ENCODE results near the gene XPR1.

Gene XPR1

DNA sequence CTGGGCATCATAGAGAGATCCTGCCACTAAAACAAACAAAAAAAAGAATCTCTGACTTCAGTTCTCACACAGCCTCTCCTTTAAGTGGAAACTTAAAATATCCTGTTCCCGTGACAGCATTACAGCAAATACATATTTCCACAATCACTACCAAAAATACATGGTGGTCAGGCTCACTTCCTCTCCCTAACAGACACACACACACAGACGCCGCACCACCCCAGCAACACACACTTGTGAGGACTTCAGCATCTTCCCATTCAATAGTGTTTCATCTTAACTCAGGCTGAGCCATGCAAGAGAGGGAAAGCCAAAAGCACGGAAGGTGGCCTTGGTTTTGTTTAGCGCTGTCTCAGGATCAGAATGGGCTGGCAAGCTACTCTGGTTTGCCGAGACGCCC is 302.7 kb downstream of the XPR1 start:
- FAIRE-seq (peak; percentile 52), DNase-seq (ENCODE audit: insufficient read length, low spot score) (no peak)

DNA sequence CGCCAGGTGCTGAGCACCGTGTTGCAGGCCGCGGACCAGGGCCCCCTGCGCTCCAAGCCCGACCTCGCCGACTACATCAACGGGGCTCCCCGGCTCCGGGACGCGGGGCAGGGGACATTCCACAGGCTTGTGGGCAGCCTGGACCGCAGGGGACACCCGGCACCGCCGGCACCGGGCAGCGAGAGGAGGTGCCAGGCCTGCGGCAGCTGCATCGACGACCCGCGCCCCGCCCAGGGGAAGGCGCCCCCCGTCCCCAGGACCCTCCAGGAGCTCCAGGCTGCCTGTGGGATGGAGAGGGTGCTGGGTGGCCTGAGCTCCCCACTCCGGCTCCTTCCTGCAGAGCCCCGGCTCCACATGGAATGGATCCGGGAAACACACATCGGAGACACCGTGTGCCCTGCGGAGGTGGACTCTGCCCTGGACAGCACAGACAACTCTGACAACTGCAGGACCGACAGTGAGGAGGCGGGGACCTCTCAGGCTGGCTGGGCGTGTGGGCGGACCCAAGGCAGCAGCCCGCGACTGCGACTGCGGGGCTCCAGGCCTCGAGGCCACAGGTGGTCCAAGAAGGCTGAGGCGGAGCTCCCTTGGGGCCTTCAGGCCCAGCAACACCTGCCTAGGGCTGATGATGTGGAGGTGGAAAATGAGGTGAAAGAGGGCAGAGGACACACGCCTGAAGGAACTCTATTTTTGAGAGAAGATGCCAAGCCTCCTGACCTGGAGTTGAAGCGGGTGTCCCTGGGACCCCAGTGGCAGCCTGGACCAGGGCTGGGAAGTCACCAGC is 303.7 kb downstream of the XPR1 start:
- peak; percentile 82 for FAIRE-seq
- TF ChIP-seq PAX5 (IDR thresholded peaks at IDR 0.05; ENCODE audit: insufficient read depth, low read length, severe bottlenecking) (no peak), POU2F2 (IDR thresholded peaks at IDR 0.05; ENCODE audit: low read depth, low read length) (no peak), POLR2AphosphoS5 (IDR thresholded peaks at IDR 0.05; ENCODE audit: low read depth, low read length) (no peak), POLR2A (IDR thresholded peaks at IDR 0.05; ENCODE audit: low read depth, low read length) (no peak), TAF1 (IDR thresholded peaks at IDR 0.05; ENCODE audit: low read depth, low read length) (no peak), SPI1 (IDR thresholded peaks at IDR 0.05; ENCODE audit: low read depth, low read length) (no peak)
- peak; percentile 74 for DNase-seq (ENCODE audit: insufficient read length, low spot score)

More for the DNA sequence above, 302.7 kb downstream of the XPR1 start:
- TF ChIP-seq SPI1 (IDR thresholded peaks at IDR 0.05; ENCODE audit: low read depth, low read length) (peak; percentile 83), POLR2A (IDR thresholded peaks at IDR 0.05; ENCODE audit: low read depth, low read length) (no peak)

DNA sequence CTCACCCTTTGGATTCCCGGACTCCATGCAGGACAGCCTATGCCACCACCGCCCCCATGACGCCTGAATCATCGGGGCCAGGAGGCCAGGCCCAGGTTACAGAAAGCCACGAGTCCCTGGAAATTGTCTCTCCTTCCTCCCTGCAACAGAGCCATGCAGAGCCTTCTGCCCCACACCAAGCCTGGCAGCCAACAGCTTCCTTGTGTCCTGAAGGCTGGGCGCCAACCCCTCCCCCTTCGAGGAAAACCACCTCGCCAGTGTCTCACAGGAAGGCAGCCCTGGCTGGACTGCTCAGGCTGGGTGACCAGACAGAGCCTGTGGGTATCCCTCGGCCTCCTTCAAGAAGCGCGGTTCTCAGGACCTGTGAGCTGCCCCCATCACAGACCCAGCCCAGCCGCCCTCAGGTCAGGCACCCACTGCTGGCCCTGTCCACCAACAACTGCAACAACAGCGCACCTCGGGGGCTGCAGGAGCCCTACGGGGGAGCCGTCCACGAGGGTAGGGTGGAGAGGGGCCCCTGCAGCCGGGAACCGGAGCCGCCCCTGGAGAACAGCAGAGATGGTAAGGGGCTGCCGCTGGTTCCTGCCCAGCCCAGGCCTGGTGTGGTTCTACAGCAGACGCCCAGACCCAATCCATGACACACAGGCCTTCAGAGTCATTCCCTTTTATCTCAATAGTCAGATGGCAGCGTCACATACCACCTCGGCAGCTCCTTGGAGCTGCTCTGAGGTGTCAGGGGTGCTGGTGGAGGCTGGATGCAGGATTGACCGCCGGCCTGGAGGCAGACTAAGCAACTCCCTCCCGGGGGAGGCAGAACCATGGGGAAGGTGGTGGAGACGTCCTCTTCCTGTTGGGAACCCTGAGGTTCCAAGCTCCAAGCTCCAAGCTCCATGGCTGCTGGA is 304.5 kb downstream of the XPR1 start:
- FAIRE-seq = no peak
- TF ChIP-seq TAF1 (IDR thresholded peaks at IDR 0.05; ENCODE audit: low read depth, low read length) (no peak), POLR2A (IDR thresholded peaks at IDR 0.05; ENCODE audit: low read depth, low read length) (no peak), SPI1 (IDR thresholded peaks at IDR 0.05; ENCODE audit: low read depth, low read length) (no peak), PAX5 (IDR thresholded peaks at IDR 0.05; ENCODE audit: insufficient read depth, low read length, severe bottlenecking) (no peak)
- DNase-seq (ENCODE audit: insufficient read length, low spot score) = no peak

DNA sequence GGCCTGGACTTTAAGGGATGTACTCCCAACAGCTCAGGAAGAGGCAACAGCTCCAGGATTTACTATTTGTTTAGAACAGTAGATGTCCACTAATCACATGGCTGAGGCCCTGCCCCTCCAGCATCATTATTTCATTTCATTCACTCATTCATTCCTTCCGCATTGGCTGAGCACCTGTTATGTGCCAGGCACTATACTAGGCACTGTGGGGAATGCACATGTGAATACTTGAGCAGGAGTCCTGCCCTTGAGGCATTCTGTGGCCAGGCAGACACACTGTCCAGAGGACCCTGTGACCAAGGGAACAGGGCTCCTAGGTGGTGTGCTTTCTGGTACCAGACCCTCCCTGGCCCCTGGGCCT is 305.2 kb downstream of the XPR1 start:
- DNase-seq (ENCODE audit: insufficient read length, low spot score) (no peak), FAIRE-seq (no peak)
- TF ChIP-seq PAX5 (IDR thresholded peaks at IDR 0.05; ENCODE audit: insufficient read depth, low read length, severe bottlenecking) = no peak
- no peak for TF ChIP-seq POLR2AphosphoS5 (IDR thresholded peaks at IDR 0.05; ENCODE audit: low read depth, low read length)
- TF ChIP-seq POLR2A (IDR thresholded peaks at IDR 0.05; ENCODE audit: low read depth, low read length) = no peak
- no peak for TF ChIP-seq TAF1 (IDR thresholded peaks at IDR 0.05; ENCODE audit: low read depth, low read length)
- no peak for TF ChIP-seq POU2F2 (IDR thresholded peaks at IDR 0.05; ENCODE audit: low read depth, low read length)
- no peak for TF ChIP-seq SPI1 (IDR thresholded peaks at IDR 0.05; ENCODE audit: low read depth, low read length)

DNA sequence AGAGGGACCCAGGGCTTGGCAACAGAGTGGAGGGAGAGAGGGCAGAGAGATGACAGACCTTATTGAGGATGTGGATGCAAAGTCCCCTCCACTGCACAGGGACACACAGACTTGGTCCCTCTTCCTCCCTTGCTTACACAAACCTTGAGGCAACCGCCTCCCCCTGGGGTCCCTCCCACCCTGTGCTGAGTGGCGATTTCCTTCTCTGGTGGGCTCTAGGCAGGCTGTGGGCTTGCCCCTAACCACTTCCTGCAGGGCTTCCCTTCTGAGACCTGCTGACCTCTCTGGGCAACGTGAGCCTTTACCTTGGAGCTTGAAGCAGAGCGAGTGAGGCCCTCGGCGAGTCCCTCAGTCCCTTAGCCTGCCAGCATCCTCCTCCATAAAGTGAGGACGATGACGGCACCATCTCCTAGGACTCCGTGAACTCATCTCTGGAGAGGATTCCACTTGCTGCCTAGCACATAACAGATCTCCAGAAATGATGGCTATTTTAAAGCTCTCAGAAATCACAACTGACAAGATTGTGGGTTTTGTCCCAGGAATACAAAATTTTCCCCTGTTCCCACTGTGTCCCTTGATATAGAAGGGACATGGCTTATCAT is 305.9 kb downstream of the XPR1 start:
- FAIRE-seq (no peak), DNase-seq (ENCODE audit: insufficient read length, low spot score) (no peak)
- TF ChIP-seq POLR2A (IDR thresholded peaks at IDR 0.05; ENCODE audit: low read depth, low read length) = no peak
- TF ChIP-seq POU2F2 (IDR thresholded peaks at IDR 0.05; ENCODE audit: low read depth, low read length) = no peak

DNA sequence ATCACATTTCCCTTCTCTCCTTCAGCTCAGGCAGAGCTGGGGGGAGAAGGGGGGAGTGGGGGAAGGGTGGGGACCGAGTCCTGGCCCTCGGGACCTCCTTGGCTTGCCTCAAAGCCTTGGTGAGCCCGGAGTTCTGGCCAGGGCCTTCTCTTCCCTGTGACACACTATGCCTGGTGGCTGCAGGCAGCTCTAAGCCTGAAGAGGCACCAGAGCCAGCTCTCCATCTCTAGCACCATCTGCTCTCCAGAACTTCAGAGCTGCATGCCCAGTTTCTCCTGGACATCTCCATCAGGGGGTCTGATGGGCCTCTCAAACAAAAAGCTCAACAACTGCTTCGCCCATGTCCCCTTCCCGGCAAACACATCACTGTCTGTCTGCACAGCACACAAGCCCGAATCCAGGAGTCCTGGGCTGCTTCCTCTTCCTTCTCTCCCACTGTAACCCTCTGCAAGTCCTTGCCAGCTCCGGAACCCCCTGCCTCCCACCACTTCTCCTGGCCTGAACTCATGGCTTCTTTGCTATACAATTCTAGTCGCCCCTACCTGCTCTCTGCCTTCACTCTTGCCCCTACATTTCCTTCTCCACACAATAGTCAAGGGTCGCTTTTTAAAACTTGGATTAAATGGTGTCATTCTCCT is 307.4 kb downstream of the XPR1 start:
- no peak for FAIRE-seq

DNA sequence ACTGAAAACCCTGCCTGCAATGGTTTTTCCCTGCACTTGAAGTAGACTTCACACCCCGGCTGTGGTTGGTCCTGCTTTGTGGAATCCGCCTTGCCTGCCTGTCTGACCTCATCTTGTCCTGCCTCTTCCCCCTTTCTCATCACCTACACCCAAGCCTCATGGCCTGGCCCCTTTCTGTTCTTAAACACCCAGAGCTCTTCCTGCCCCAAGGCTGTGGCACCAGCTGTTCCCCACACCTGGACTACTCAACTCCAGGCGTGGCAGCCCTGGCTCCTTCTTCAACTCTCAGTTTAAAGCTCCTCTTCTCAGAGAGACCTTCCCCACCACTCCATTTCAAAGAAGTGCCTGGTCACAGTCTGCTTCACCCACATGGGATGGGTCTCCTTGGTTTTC is 307.9 kb downstream of the XPR1 start:
- FAIRE-seq = no peak
- TF ChIP-seq POLR2AphosphoS5 (IDR thresholded peaks at IDR 0.05; ENCODE audit: low read depth, low read length) (no peak), POU2F2 (IDR thresholded peaks at IDR 0.05; ENCODE audit: low read depth, low read length) (no peak), POLR2A (IDR thresholded peaks at IDR 0.05; ENCODE audit: low read depth, low read length) (no peak), SPI1 (IDR thresholded peaks at IDR 0.05; ENCODE audit: low read depth, low read length) (no peak), PAX5 (IDR thresholded peaks at IDR 0.05; ENCODE audit: insufficient read depth, low read length, severe bottlenecking) (no peak), TAF1 (IDR thresholded peaks at IDR 0.05; ENCODE audit: low read depth, low read length) (no peak)

More for the DNA sequence above, 307.4 kb downstream of the XPR1 start:
- TF ChIP-seq POLR2AphosphoS5 (IDR thresholded peaks at IDR 0.05; ENCODE audit: low read depth, low read length) (no peak), PAX5 (IDR thresholded peaks at IDR 0.05; ENCODE audit: insufficient read depth, low read length, severe bottlenecking) (no peak), POU2F2 (IDR thresholded peaks at IDR 0.05; ENCODE audit: low read depth, low read length) (no peak), POLR2A (IDR thresholded peaks at IDR 0.05; ENCODE audit: low read depth, low read length) (no peak), TAF1 (IDR thresholded peaks at IDR 0.05; ENCODE audit: low read depth, low read length) (no peak), SPI1 (IDR thresholded peaks at IDR 0.05; ENCODE audit: low read depth, low read length) (no peak)
- DNase-seq (ENCODE audit: insufficient read length, low spot score) = no peak

More for the DNA sequence above, 307.9 kb downstream of the XPR1 start:
- DNase-seq (ENCODE audit: insufficient read length, low spot score) = no peak
